ENCODE measurements around the gene DPH7. TPM values are rescaled to one million over a fixed set of nuclear protein-coding genes. Genes with fewer than 3 reads are reported as not detected.

The DPH7 gene
- total RNA-seq, 1 experiment from 2014 or later = 58.4 TPM

DNA sequence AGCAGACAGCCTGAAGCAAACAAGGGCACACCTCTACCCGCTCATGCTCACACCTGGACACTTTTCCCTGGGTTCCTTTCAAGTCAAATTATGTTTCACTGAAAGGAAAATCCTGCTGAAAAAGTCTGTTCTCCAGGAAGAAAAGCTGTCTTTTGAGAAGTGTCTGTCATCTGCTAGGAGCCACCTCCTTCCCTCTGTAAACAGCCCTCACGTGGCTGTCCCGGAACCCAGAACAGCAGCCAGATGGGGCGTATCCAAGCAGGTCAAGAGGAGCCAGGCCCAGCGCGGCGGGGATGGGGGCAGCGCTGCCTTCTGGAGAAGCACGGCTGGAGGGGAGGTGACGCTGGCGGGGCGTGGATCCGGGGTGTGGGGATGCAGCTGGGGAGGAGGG is 28.5 kb downstream of the DPH7 start, which contains the start of gene PNPLA7:
TSS of gene PNPLA7 (minus strand) at position 172 of the 391 bp plus-strand sequence. CDS start 205 bp downstream, outside the sequence.
- peak within 1 kb of the TSS; percentile 84 for H3K27ac Mint-ChIP-seq (ENCODE audit: unreplicated experiment)
- H3K36me3 Mint-ChIP-seq (ENCODE audit: insufficient read depth, unreplicated experiment) = peaks cover 47% of the 10 kb centered on the region
- no peaks in the 10 kb centered on the region for H3K27me3 ChIP-seq (replicated peaks; ENCODE audit: control insufficient read depth, insufficient read depth, low read length)

DNA sequence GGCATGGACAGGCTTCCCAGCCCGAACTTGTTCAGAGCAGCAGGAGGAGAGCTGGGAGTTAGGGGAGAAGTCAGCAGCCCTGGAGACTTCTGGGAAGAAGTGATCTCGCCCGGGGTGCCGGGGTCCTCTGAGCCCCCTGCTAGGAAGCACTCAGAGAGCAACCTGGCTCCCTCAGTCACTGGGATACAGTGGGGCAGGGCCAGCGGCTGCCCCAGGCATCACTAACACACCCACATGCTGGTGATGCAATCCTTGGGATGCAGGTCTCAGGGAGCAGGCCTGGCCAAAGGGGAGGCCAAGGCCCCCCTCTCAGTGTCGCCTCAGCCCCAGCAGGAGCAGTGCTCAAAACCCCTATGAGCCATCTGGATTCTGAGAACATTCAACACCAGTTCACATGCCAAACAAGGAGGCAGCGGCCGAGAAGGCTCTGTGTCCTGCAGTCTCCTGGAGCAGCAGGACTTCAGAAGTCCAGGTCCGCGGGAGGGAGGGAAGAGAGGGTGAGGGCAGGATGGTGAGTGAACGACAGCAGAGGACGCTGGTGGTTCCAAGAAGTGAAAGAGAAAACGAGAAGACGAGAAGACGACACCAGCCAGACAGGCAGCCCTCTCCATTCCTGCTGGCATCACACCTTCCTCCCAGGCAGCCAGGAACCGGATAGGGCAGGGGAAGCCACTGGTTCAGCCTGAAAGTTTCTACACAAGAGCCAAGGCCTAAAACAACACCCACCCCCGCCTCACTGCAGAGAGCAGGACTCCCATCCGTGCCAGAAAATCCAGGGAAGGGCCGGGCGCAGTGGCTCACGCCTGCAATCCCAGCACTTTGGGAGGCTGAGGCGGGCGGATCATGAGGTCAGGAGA is 30.8 kb downstream of the DPH7 start:
- H3K4me3 Mint-ChIP-seq (ENCODE audit: unreplicated experiment) = no peak overlapping the region
- H3K9me3 Mint-ChIP-seq (ENCODE audit: unreplicated experiment) = peaks cover 10% of the 10 kb centered on the region
- intact Hi-C loops (cut with micrococcal nuclease; ENCODE audit: unreplicated experiment) = no loop called here
- no peak overlapping the region for H3K4me3 ChIP-seq (ENCODE audit: low read depth, low read length)
- POLR2A ChIA-PET = no interaction called here
- no peak for DNase-seq
- peaks cover 5% of the 10 kb centered on the region; the same call in 1 of the 2 replicates for H3K4me1 ChIP-seq
- no TSS peak for BruUV-seq (replicated peaks)
- TF ChIP-seq, protein P1, sequence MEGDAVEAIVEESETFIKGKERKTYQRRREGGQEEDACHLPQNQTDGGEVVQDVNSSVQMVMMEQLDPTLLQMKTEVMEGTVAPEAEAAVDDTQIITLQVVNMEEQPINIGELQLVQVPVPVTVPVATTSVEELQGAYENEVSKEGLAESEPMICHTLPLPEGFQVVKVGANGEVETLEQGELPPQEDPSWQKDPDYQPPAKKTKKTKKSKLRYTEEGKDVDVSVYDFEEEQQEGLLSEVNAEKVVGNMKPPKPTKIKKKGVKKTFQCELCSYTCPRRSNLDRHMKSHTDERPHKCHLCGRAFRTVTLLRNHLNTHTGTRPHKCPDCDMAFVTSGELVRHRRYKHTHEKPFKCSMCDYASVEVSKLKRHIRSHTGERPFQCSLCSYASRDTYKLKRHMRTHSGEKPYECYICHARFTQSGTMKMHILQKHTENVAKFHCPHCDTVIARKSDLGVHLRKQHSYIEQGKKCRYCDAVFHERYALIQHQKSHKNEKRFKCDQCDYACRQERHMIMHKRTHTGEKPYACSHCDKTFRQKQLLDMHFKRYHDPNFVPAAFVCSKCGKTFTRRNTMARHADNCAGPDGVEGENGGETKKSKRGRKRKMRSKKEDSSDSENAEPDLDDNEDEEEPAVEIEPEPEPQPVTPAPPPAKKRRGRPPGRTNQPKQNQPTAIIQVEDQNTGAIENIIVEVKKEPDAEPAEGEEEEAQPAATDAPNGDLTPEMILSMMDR (IDR thresholded peaks at IDR 0.05; ENCODE audit: insufficient read depth in 1 of 2, low read depth in 1 of 2, low read length in 1 of 2, severe bottlenecking in 1 of 2, unreplicated experiment in 1 of 2) = no peak
- H3K9me3 ChIP-seq = no peaks in the 10 kb centered on the region
- H3K36me3 Mint-ChIP-seq (ENCODE audit: insufficient read depth, unreplicated experiment) = peaks cover 27% of the 10 kb centered on the region
- no peaks in the 10 kb centered on the region for H3K27me3 ChIP-seq (replicated peaks; ENCODE audit: control insufficient read depth, insufficient read depth, low read length)
- H3K4me1 Mint-ChIP-seq (ENCODE audit: low read depth, unreplicated experiment) = peaks cover 6% of the 10 kb centered on the region
- H3K36me3 ChIP-seq (ENCODE audit: control insufficient read depth, insufficient read depth, low read length) = no peaks in the 10 kb centered on the region
- no peaks in the 10 kb centered on the region for H3K27me3 Mint-ChIP-seq (ENCODE audit: insufficient read depth, unreplicated experiment)
- H3K27ac Mint-ChIP-seq (ENCODE audit: unreplicated experiment) = no peak overlapping the region
- CTCF ChIA-PET = no interaction called here

More for the DNA sequence above, 28.5 kb downstream of the DPH7 start, which contains the start of gene PNPLA7:
- Histone ChIP-seq H3K4me1 (peaks cover 5% of the 10 kb centered on the region; the same call in 1 of the 2 replicates), H3K36me3 (ENCODE audit: control insufficient read depth, insufficient read depth, low read length) (no peaks in the 10 kb centered on the region; the same call in 1 of the 2 replicates), H3K9me3 (no peaks in the 10 kb centered on the region), H3K4me3 (ENCODE audit: low read depth, low read length) (peak within 1 kb of the TSS; percentile 81)
- ChIA-PET CTCF (interaction anchor here (1.4 to 3.4 kb wide), 2 partner anchors 15 to 109 kb away, joined by 7 to 33 read pairs; no protein-coding TSS in a partner anchor), POLR2A (no interaction called here)
- no TSS peak for BruUV-seq (replicated peaks)
- DNase-seq = peak; percentile 86 to 90
- peaks cover 10% of the 10 kb centered on the region for H3K9me3 Mint-ChIP-seq (ENCODE audit: unreplicated experiment)
- peaks cover 9% of the 10 kb centered on the region for H3K4me1 Mint-ChIP-seq (ENCODE audit: low read depth, unreplicated experiment)
- intact Hi-C loops (cut with micrococcal nuclease; ENCODE audit: unreplicated experiment) = loop anchor here (5.0 kb wide), 1 partner anchor 57 kb away; the partner anchor contains the start of gene ARRDC1
- TF ChIP-seq, protein P1 (IDR thresholded peaks at IDR 0.05; ENCODE audit: insufficient read depth in 1 of 2, low read depth in 1 of 2, low read length in 1 of 2, severe bottlenecking in 1 of 2, unreplicated experiment in 1 of 2) = no peak
- peak within 1 kb of the TSS; percentile 85 for H3K4me3 Mint-ChIP-seq (ENCODE audit: unreplicated experiment)
- H3K27me3 Mint-ChIP-seq (ENCODE audit: insufficient read depth, unreplicated experiment) = no peaks in the 10 kb centered on the region

DNA sequence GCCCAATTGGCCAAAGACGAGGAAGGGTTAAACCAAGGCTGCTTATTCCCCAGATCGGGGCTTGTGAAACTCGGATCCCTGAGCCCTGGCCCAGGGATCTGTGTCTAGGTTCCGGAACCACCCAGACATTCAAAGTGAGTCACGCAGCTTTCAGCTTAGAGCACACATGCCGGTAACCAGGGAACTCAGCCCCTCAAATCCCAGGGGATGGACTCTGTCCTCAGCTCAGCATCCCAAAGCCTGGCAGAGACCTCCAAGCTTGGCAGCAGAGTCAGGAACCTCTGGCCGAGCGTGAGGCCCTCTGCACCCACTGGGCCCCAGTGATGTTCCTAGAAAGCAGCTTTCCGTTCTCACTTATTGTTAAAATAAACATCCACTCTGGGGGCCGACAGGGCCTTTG is 33.6 kb downstream of the DPH7 start:
- Mint-ChIP-seq H3K27ac (ENCODE audit: unreplicated experiment) (no peak overlapping the region), H3K4me1 (ENCODE audit: low read depth, unreplicated experiment) (no peaks in the 10 kb centered on the region), H3K36me3 (ENCODE audit: insufficient read depth, unreplicated experiment) (peaks cover 2% of the 10 kb centered on the region), H3K27me3 (ENCODE audit: insufficient read depth, unreplicated experiment) (no peaks in the 10 kb centered on the region), H3K4me3 (ENCODE audit: unreplicated experiment) (no peak overlapping the region), H3K9me3 (ENCODE audit: unreplicated experiment) (peaks cover 10% of the 10 kb centered on the region)
- H3K36me3 ChIP-seq (ENCODE audit: control insufficient read depth, insufficient read depth, low read length) = no peaks in the 10 kb centered on the region
- H3K27me3 ChIP-seq (replicated peaks; ENCODE audit: control insufficient read depth, insufficient read depth, low read length) = no peaks in the 10 kb centered on the region
- ChIA-PET POLR2A (no interaction called here), CTCF (no interaction called here)
- no peak for DNase-seq
- H3K4me3 ChIP-seq (ENCODE audit: low read depth, low read length) = no peak overlapping the region
- peaks cover 4% of the 10 kb centered on the region; the same call in 1 of the 2 replicates for H3K4me1 ChIP-seq
- H3K9me3 ChIP-seq = no peaks in the 10 kb centered on the region
- TF ChIP-seq, protein P1 (IDR thresholded peaks at IDR 0.05; ENCODE audit: insufficient read depth in 1 of 2, low read depth in 1 of 2, low read length in 1 of 2, severe bottlenecking in 1 of 2, unreplicated experiment in 1 of 2) = no peak
- no TSS peak for BruUV-seq (replicated peaks)
- intact Hi-C loops (cut with micrococcal nuclease; ENCODE audit: unreplicated experiment) = no loop called here
